ENCODE results near the gene ZNF740. TPM values are rescaled to one million over a fixed set of nuclear protein-coding genes. Genes with fewer than 3 reads are reported as not detected.

ZNF740 gene
- total and polyA plus RNA-seq, 2 donors from 2014 or later, result 11.1 to 58.3 TPM

GRCh38 chr12:53187145-53187899 is 6.8 kb downstream of the ZNF740 start:
- no peak overlapping the region for H3K9ac ChIP-seq (ENCODE audit: low read length in 3 of 3)
- peaks cover 21 to 58% (median 43%) of the 10 kb centered on the region in 3 donors for H3K36me3 ChIP-seq (ENCODE audit: control insufficient read depth in 2 of 3, insufficient read depth in 3 of 3, low read length in 3 of 3)
- intact Hi-C loops (cut with DNase I), result no loop called here
- no peak for FAIRE-seq
- H3K27me3 ChIP-seq (ENCODE audit: control insufficient read depth, insufficient read depth, low read length), result no peaks in the 10 kb centered on the region
- no peak overlapping the region for H3K4me3 ChIP-seq (ENCODE audit: low read length in 3 of 3)
- peak in 1 of 5 donors; percentile 7 for DNase-seq
- H3K4me1 ChIP-seq (ENCODE audit: control insufficient read depth in 2 of 3, insufficient read depth in 2 of 3, low read depth in 1 of 3, low read length in 3 of 3), result peaks cover 5 to 16% (median 11%) of the 10 kb centered on the region in 3 donors
- H3K27ac ChIP-seq (ENCODE audit: low read depth in 2 of 2, low read length in 2 of 2), result no peak overlapping the region
- no peaks in the 10 kb centered on the region for H3K9me3 ChIP-seq (ENCODE audit: control insufficient read depth in 2 of 3, insufficient read depth in 1 of 3, low read length in 3 of 3)
- TF ChIP-seq CTCF (IDR thresholded peaks at IDR 0.05; ENCODE audit: borderline replicate concordance, extremely low read depth, insufficient read depth), result no peak

- Histone ChIP-seq H3K9ac (ENCODE audit: low read length in 3 of 3) (no peak overlapping the region), H3K27me3 (ENCODE audit: control insufficient read depth, insufficient read depth, low read length) (no peaks in the 10 kb centered on the region), H3K36me3 (ENCODE audit: control insufficient read depth in 2 of 3, insufficient read depth in 3 of 3, low read length in 3 of 3) (peaks cover 11 to 36% (median 31%) of the 10 kb centered on the region in 3 donors), H3K27ac (ENCODE audit: low read depth in 2 of 2, low read length in 2 of 2) (no peak overlapping the region), H3K4me3 (ENCODE audit: low read length in 3 of 3) (no peak overlapping the region), H3K9me3 (ENCODE audit: control insufficient read depth in 2 of 3, insufficient read depth in 1 of 3, low read length in 3 of 3) (no peaks in the 10 kb centered on the region), H3K4me1 (ENCODE audit: control insufficient read depth in 2 of 3, insufficient read depth in 2 of 3, low read depth in 1 of 3, low read length in 3 of 3) (peaks cover 0 to 4% (median 0%) of the 10 kb centered on the region in 3 donors)
- FAIRE-seq (no peak), DNase-seq (peak in 4 of 5 donors; percentile 60 to 69 (median 66))
- TF ChIP-seq CTCF (IDR thresholded peaks at IDR 0.05; ENCODE audit: borderline replicate concordance, extremely low read depth, insufficient read depth), result peak; percentile 61
- intact Hi-C loops (cut with DNase I), result loop anchor here (10.0 kb wide), 1 partner anchor 125 kb away; no protein-coding TSS in a partner anchor
These were observed 9.7 kb downstream of the ZNF740 start for GRCh38 chr12:53190108-53190729.

GRCh38 chr12:53191096-53191884 is 10.8 kb downstream of the ZNF740 start:
- Histone ChIP-seq H3K36me3 (ENCODE audit: control insufficient read depth in 2 of 3, insufficient read depth in 3 of 3, low read length in 3 of 3) (peaks cover 5 to 25% (median 20%) of the 10 kb centered on the region in 3 donors), H3K27me3 (ENCODE audit: control insufficient read depth, insufficient read depth, low read length) (no peaks in the 10 kb centered on the region), H3K9ac (ENCODE audit: low read length in 3 of 3) (no peak overlapping the region), H3K4me1 (ENCODE audit: control insufficient read depth in 2 of 3, insufficient read depth in 2 of 3, low read depth in 1 of 3, low read length in 3 of 3) (peaks cover 0 to 8% (median under 1%) of the 10 kb centered on the region in 3 donors), H3K4me3 (ENCODE audit: low read length in 3 of 3) (no peak overlapping the region), H3K27ac (ENCODE audit: low read depth in 2 of 2, low read length in 2 of 2) (no peak overlapping the region), H3K9me3 (ENCODE audit: control insufficient read depth in 2 of 3, insufficient read depth in 1 of 3, low read length in 3 of 3) (no peaks in the 10 kb centered on the region)
- FAIRE-seq (no peak), DNase-seq (peak in 1 of 5 donors; percentile 34)
- intact Hi-C loops (cut with DNase I), result loop anchor here (10.0 kb wide), 1 partner anchor 126 kb away; no protein-coding TSS in a partner anchor
- TF ChIP-seq CTCF (IDR thresholded peaks at IDR 0.05; ENCODE audit: borderline replicate concordance, extremely low read depth, insufficient read depth), result no peak
